ENCODE data around the gene SCN3B. TPM values are rescaled to one million over a fixed set of nuclear protein-coding genes. Genes with fewer than 3 reads are reported as not detected.

Gene SCN3B
- total and polyA plus RNA-seq, 4 donors = 0.08 to 1.3 (median 0.16) TPM; not detected in 1

- H3K27me3 ChIP-seq (ENCODE audit: control insufficient read depth in 1 of 2, insufficient read depth in 2 of 2, low read length in 1 of 2) = no peaks in the 10 kb centered on the region
- 94 to 95% methylated on average over 9 of the region's 9 CpGs for WGBS, 2 donors
- intact Hi-C loops (cut with DNase I) = no loop called here
- H3K9me3 ChIP-seq (ENCODE audit: control insufficient read depth, low read length) = no peaks in the 10 kb centered on the region
- H3K4me1 ChIP-seq (ENCODE audit: control insufficient read depth in 1 of 2, insufficient read depth in 2 of 2, low read length in 2 of 2) = no peaks in the 10 kb centered on the region
- ATAC-seq (ENCODE audit: low FRiP score) = no peak
- no peak for DNase-seq
- H3K36me3 ChIP-seq (ENCODE audit: control insufficient read depth in 1 of 2, insufficient read depth in 2 of 2, low read length in 1 of 2) = no peaks in the 10 kb centered on the region
- H3K27ac ChIP-seq (ENCODE audit: low read depth in 1 of 2, low read length in 2 of 2) = no peak overlapping the region
- no peak overlapping the region for H3K4me3 ChIP-seq (ENCODE audit: low read length in 2 of 2)
These were observed 31.8 kb downstream of the SCN3B start for GRCh38 chr11:123622576-123622975.

- ATAC-seq (ENCODE audit: low FRiP score) (peak; percentile 27), DNase-seq (no peak)
- intact Hi-C loops (cut with DNase I) = no loop called here
- H3K9me3 ChIP-seq (ENCODE audit: control insufficient read depth, low read length) = no peaks in the 10 kb centered on the region
- H3K27me3 ChIP-seq (ENCODE audit: control insufficient read depth in 1 of 2, insufficient read depth in 2 of 2, low read length in 1 of 2) = no peaks in the 10 kb centered on the region
- no peaks in the 10 kb centered on the region for H3K36me3 ChIP-seq (ENCODE audit: control insufficient read depth in 1 of 2, insufficient read depth in 2 of 2, low read length in 1 of 2)
- WGBS, 2 donors = 52 to 62% methylated on average over 11 of the region's 11 CpGs
- H3K4me1 ChIP-seq (ENCODE audit: control insufficient read depth in 1 of 2, insufficient read depth in 2 of 2, low read length in 2 of 2) = no peaks in the 10 kb centered on the region
- H3K27ac ChIP-seq (ENCODE audit: low read depth in 1 of 2, low read length in 2 of 2) = no peak overlapping the region
- H3K4me3 ChIP-seq (ENCODE audit: low read length in 2 of 2) = no peak overlapping the region
These were observed 37.8 kb downstream of the SCN3B start for GRCh38 chr11:123616505-123617198.

- ATAC-seq (ENCODE audit: low FRiP score) (no peak), DNase-seq (no peak)
- no peak overlapping the region for H3K27ac ChIP-seq (ENCODE audit: low read depth in 1 of 2, low read length in 2 of 2)
- intact Hi-C loops (cut with DNase I) = no loop called here
- no peaks in the 10 kb centered on the region for H3K36me3 ChIP-seq (ENCODE audit: control insufficient read depth in 1 of 2, insufficient read depth in 2 of 2, low read length in 1 of 2)
- H3K4me1 ChIP-seq (ENCODE audit: control insufficient read depth in 1 of 2, insufficient read depth in 2 of 2, low read length in 2 of 2) = no peaks in the 10 kb centered on the region
- H3K27me3 ChIP-seq (ENCODE audit: control insufficient read depth in 1 of 2, insufficient read depth in 2 of 2, low read length in 1 of 2) = no peaks in the 10 kb centered on the region
- no peak overlapping the region for H3K4me3 ChIP-seq (ENCODE audit: low read length in 2 of 2)
- H3K9me3 ChIP-seq (ENCODE audit: control insufficient read depth, low read length) = no peaks in the 10 kb centered on the region
- WGBS, 2 donors = 91 to 97% methylated on average over 4 of the region's 4 CpGs
These were observed 42.7 kb downstream of the SCN3B start for GRCh38 chr11:123611698-123612097.

GRCh38 chr11:123608945-123609344, 45.5 kb downstream of the SCN3B start:
- Histone ChIP-seq H3K4me1 (ENCODE audit: control insufficient read depth in 1 of 2, insufficient read depth in 2 of 2, low read length in 2 of 2) (no peaks in the 10 kb centered on the region), H3K9me3 (ENCODE audit: control insufficient read depth, low read length) (no peaks in the 10 kb centered on the region), H3K27me3 (ENCODE audit: control insufficient read depth in 1 of 2, insufficient read depth in 2 of 2, low read length in 1 of 2) (no peaks in the 10 kb centered on the region), H3K36me3 (ENCODE audit: control insufficient read depth in 1 of 2, insufficient read depth in 2 of 2, low read length in 1 of 2) (no peaks in the 10 kb centered on the region), H3K27ac (ENCODE audit: low read depth in 1 of 2, low read length in 2 of 2) (no peak overlapping the region), H3K4me3 (ENCODE audit: low read length in 2 of 2) (no peak overlapping the region)
- ATAC-seq (ENCODE audit: low FRiP score) = no peak
- intact Hi-C loops (cut with DNase I) = no loop called here
- 94% methylated on average over 8 of the region's 8 CpGs for WGBS, 2 donors
- DNase-seq = no peak

GRCh38 chr11:123608371-123608770, 46.1 kb downstream of the SCN3B start:
- H3K9me3 ChIP-seq (ENCODE audit: control insufficient read depth, low read length) = no peaks in the 10 kb centered on the region
- H3K27ac ChIP-seq (ENCODE audit: low read depth in 1 of 2, low read length in 2 of 2) = no peak overlapping the region
- no peaks in the 10 kb centered on the region for H3K4me1 ChIP-seq (ENCODE audit: control insufficient read depth in 1 of 2, insufficient read depth in 2 of 2, low read length in 2 of 2)
- no peaks in the 10 kb centered on the region for H3K27me3 ChIP-seq (ENCODE audit: control insufficient read depth in 1 of 2, insufficient read depth in 2 of 2, low read length in 1 of 2)
- ATAC-seq (ENCODE audit: low FRiP score) (no peak), DNase-seq (no peak)
- 92 to 93% methylated on average over 9 of the region's 9 CpGs for WGBS, 2 donors
- no peaks in the 10 kb centered on the region for H3K36me3 ChIP-seq (ENCODE audit: control insufficient read depth in 1 of 2, insufficient read depth in 2 of 2, low read length in 1 of 2)
- no peak overlapping the region for H3K4me3 ChIP-seq (ENCODE audit: low read length in 2 of 2)
- intact Hi-C loops (cut with DNase I) = no loop called here

GRCh38 chr11:123607781-123608180, 46.6 kb downstream of the SCN3B start:
- H3K9me3 ChIP-seq (ENCODE audit: control insufficient read depth, low read length) = no peaks in the 10 kb centered on the region
- DNase-seq = no peak
- intact Hi-C loops (cut with DNase I) = no loop called here
- no peak for ATAC-seq (ENCODE audit: low FRiP score)
- no peaks in the 10 kb centered on the region for H3K36me3 ChIP-seq (ENCODE audit: control insufficient read depth in 1 of 2, insufficient read depth in 2 of 2, low read length in 1 of 2)
- no peaks in the 10 kb centered on the region for H3K4me1 ChIP-seq (ENCODE audit: control insufficient read depth in 1 of 2, insufficient read depth in 2 of 2, low read length in 2 of 2)
- WGBS, 2 donors = 81 to 83% methylated on average over 1 of the region's 1 CpG
- no peak overlapping the region for H3K27ac ChIP-seq (ENCODE audit: low read depth in 1 of 2, low read length in 2 of 2)
- H3K27me3 ChIP-seq (ENCODE audit: control insufficient read depth in 1 of 2, insufficient read depth in 2 of 2, low read length in 1 of 2) = no peaks in the 10 kb centered on the region
- no peak overlapping the region for H3K4me3 ChIP-seq (ENCODE audit: low read length in 2 of 2)

GRCh38 chr11:123603666-123604065, 50.8 kb downstream of the SCN3B start:
- ATAC-seq (ENCODE audit: low FRiP score) (no peak), DNase-seq (no peak)
- H3K27ac ChIP-seq (ENCODE audit: low read depth in 1 of 2, low read length in 2 of 2) = no peak overlapping the region
- WGBS, 2 donors = 87 to 91% methylated on average over 4 of the region's 4 CpGs
- H3K27me3 ChIP-seq (ENCODE audit: control insufficient read depth in 1 of 2, insufficient read depth in 2 of 2, low read length in 1 of 2) = no peaks in the 10 kb centered on the region
- no peaks in the 10 kb centered on the region for H3K36me3 ChIP-seq (ENCODE audit: control insufficient read depth in 1 of 2, insufficient read depth in 2 of 2, low read length in 1 of 2)
- no peaks in the 10 kb centered on the region for H3K4me1 ChIP-seq (ENCODE audit: control insufficient read depth in 1 of 2, insufficient read depth in 2 of 2, low read length in 2 of 2)
- H3K4me3 ChIP-seq (ENCODE audit: low read length in 2 of 2) = no peak overlapping the region
- intact Hi-C loops (cut with DNase I) = loop anchor here in 1 of 2 donors (1.0 kb wide), 1 partner anchor 11 kb away; no protein-coding TSS in a partner anchor
- H3K9me3 ChIP-seq (ENCODE audit: control insufficient read depth, low read length) = no peaks in the 10 kb centered on the region

- no peaks in the 10 kb centered on the region for H3K9me3 ChIP-seq (ENCODE audit: control insufficient read depth, low read length)
- no peak overlapping the region for H3K4me3 ChIP-seq (ENCODE audit: low read length in 2 of 2)
- intact Hi-C loops (cut with DNase I) = no loop called here
- no peaks in the 10 kb centered on the region for H3K36me3 ChIP-seq (ENCODE audit: control insufficient read depth in 1 of 2, insufficient read depth in 2 of 2, low read length in 1 of 2)
- DNase-seq (no peak), ATAC-seq (ENCODE audit: low FRiP score) (no peak)
- WGBS, 2 donors = 77 to 84% methylated on average over 4 of the region's 4 CpGs
- H3K4me1 ChIP-seq (ENCODE audit: control insufficient read depth in 1 of 2, insufficient read depth in 2 of 2, low read length in 2 of 2) = no peaks in the 10 kb centered on the region
- no peak overlapping the region for H3K27ac ChIP-seq (ENCODE audit: low read depth in 1 of 2, low read length in 2 of 2)
- no peaks in the 10 kb centered on the region for H3K27me3 ChIP-seq (ENCODE audit: control insufficient read depth in 1 of 2, insufficient read depth in 2 of 2, low read length in 1 of 2)
These were observed 52.7 kb downstream of the SCN3B start for GRCh38 chr11:123601743-123602142.

- no peak for DNase-seq
- Histone ChIP-seq H3K9me3 (ENCODE audit: control insufficient read depth, low read length) (no peaks in the 10 kb centered on the region), H3K36me3 (ENCODE audit: control insufficient read depth in 1 of 2, insufficient read depth in 2 of 2, low read length in 1 of 2) (no peaks in the 10 kb centered on the region), H3K27ac (ENCODE audit: low read depth in 1 of 2, low read length in 2 of 2) (no peak overlapping the region), H3K4me3 (ENCODE audit: low read length in 2 of 2) (no peak overlapping the region), H3K27me3 (ENCODE audit: control insufficient read depth in 1 of 2, insufficient read depth in 2 of 2, low read length in 1 of 2) (no peaks in the 10 kb centered on the region), H3K4me1 (ENCODE audit: control insufficient read depth in 1 of 2, insufficient read depth in 2 of 2, low read length in 2 of 2) (no peaks in the 10 kb centered on the region)
- intact Hi-C loops (cut with DNase I) = no loop called here
- whole genome bisulfite sequencing, 2 donors = 87 to 92% methylated on average over 4 of the region's 4 CpGs
- ATAC-seq (ENCODE audit: low FRiP score) = no peak
These were observed 53.3 kb downstream of the SCN3B start for GRCh38 chr11:123601136-123601535.

Measured in aorta (tissue), 5 donors.